Stomach (tissue), 9 donors: ENCODE data around the gene STX18. TPM values are rescaled to one million over a fixed set of nuclear protein-coding genes. Genes with fewer than 3 reads are reported as not detected.

ENCODE experiments used
- DNase-seq, 2 donors: peaks; one replicate each; pipeline versions ENCODE4 v3.0.0 to v3.0.0-alpha.2; 2013 to 2019
- H3K27ac ChIP-seq, 5 donors: fragments of 200-600 bp in 4 of 5; sonication (generic) in 4 of 5; one replicate each; pipeline ENCODE4 v1.5.1; 2013 to 2019; ENCODE audit warnings: mild to moderate bottlenecking in 1 of 5, moderate library complexity in 1 of 5
- H3K27me3 ChIP-seq, 3 donors: fragments of 200-600 bp; sonication (generic); one replicate each; pipeline ENCODE4 v1.5.1; 2017 to 2019; ENCODE audit warnings: mixed run types in 1 of 3
- H3K36me3 ChIP-seq, 4 donors: fragments of 200-600 bp; sonication (generic); 1 replicate in 3 of 4; 2 replicates in 1 of 4; pipeline ENCODE4 v1.5.1; 2016 to 2019
- H3K4me1 ChIP-seq, 4 donors: fragments of 200-600 bp; sonication (generic); one replicate each; pipeline ENCODE4 v1.5.1; 2016 to 2019
- H3K4me3 ChIP-seq, 4 donors: fragments of 200-600 bp; sonication (generic) in 3 of 4; one replicate each; pipeline ENCODE4 v1.5.1; 2016 to 2019; ENCODE audit warnings: mild to moderate bottlenecking in 1 of 4
- H3K9me3 ChIP-seq, 4 donors: fragments of 200-600 bp; sonication (generic); one replicate each; pipeline ENCODE4 v1.5.1; 2016 to 2019
- EP300 ChIP-seq: sonication (generic); formaldehyde crosslinking; IDR thresholded peaks from one replicate; pipeline ENCODE4 v1.6.1; 2017; ENCODE audit warnings: antibody characterized with exemption
- POLR2A ChIP-seq, 4 donors: fragments of 450-650 bp; IDR thresholded peaks; one replicate each; pipeline ENCODE4 v1.6.1; 2016; ENCODE audit warnings: antibody characterized with exemption in 4 of 4, control low read depth in 2 of 4, mild to moderate bottlenecking in 1 of 4, moderate library complexity in 1 of 4
- POLR2AphosphoS5 ChIP-seq, 3 donors: sonication (generic); formaldehyde crosslinking; IDR thresholded peaks; one replicate each; pipeline ENCODE4 v1.6.1; 2016; ENCODE audit warnings: antibody characterized with exemption in 3 of 3
- WGBS, 5 donors: extraction: QIAGEN DNeasy Blood & Tissue Kit in 3 of 5; methylation state at CpG; one replicate each; pipeline versions ENCODE4 v1.1.5 to v1.1.7; 2013 to 2018; 5-methylcytosine and 5-hydroxymethylcytosine counted together
- intact Hi-C: fragments of 100-400 bp; cut with DNase I; formaldehyde crosslinking; loops from one replicate; pipeline ENCODE4 v1.15.1; 2023; ENCODE audit warnings: low total_unique reads
- polyA plus RNA-seq, 3 donors: library from polyadenylated mRNA; stranded (reverse); fragments of 200-250 nt; gene quantifications; one replicate each; pipeline ENCODE4 v1.2.3, GENCODE V29; 2013
- total RNA-seq, 5 donors: library from RNA; depleted of rRNA; stranded (reverse); fragments of >200 nt; gene quantifications; one replicate each; pipeline versions ENCODE4 v1.1.0 to v1.2.3, GENCODE V29; 2014 to 2016
- TF ChIP-seq, protein P1 (sequence below), 7 experiments: fragments of 450-650 bp in 4 of 7; fragments of 200-600 bp in 3 of 7; sonication (generic) in 3 of 7; IDR thresholded peaks; one replicate each; pipeline ENCODE4 v1.5.1; 2016 to 2019; ENCODE audit warnings: antibody characterized with exemption in 7 of 7, control low read depth in 2 of 7, mild to moderate bottlenecking in 1 of 7
- donor health status: healthy with polysubstance abuse.
- donor health status: Bipolar disorder and iron deficiency.
- donor health status: healthy.

STX18 gene
- total and polyA plus RNA-seq, 8 donors, result 17.1 to 91.6 (median 26.3) TPM

DNA sequence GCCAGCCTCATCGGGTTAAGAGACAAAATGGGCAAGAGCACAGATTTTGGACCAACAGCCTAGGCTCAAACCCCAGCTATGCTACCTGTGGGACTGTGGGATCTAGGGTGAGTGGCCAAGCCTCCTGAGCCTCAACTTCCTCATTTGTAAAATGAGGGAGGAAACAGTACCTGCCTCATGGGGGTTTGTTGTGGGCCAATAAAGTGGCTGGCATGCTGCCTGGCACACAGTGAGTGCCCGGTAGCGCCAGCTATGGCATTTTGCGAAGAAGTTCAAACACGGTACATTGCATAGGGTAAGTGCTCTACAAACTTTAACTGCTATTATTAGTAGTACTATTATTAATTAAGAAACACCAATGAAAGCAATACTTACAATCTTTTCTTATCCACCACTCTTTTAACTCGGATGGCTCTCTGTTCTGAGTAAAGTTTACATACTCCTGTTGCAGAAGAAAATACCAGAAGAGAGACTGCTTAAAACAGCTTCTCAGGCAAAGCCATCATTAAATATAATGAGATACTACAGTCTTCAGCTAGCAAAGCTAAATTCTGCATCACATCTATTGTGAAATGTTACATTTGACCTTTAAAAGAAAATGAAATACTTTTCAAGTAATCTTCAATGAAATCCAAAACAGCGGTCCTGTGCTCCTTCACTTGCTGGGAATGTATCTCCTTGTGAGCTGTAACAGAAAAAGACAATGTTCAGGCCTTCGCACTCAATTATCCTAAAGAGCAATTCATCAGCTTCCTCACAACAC lies 84.9 kb downstream of the STX18 start:
- Histone ChIP-seq H3K4me3 (no peak overlapping the region), H3K36me3 (peaks cover 40 to 79% (median 77%) of the 10 kb centered on the region in 4 donors), H3K27me3 (no peaks in the 10 kb centered on the region), H3K9me3 (no peaks in the 10 kb centered on the region), H3K27ac (no peak overlapping the region), H3K4me1 (peaks cover 0 to 9% (median 3%) of the 10 kb centered on the region in 4 donors)
- TF ChIP-seq POLR2AphosphoS5 (IDR thresholded peaks at IDR 0.05), result no peak
- no peak for TF ChIP-seq EP300
- TF ChIP-seq POLR2A (IDR thresholded peaks at IDR 0.05), result no peak
- TF ChIP-seq, protein P1, sequence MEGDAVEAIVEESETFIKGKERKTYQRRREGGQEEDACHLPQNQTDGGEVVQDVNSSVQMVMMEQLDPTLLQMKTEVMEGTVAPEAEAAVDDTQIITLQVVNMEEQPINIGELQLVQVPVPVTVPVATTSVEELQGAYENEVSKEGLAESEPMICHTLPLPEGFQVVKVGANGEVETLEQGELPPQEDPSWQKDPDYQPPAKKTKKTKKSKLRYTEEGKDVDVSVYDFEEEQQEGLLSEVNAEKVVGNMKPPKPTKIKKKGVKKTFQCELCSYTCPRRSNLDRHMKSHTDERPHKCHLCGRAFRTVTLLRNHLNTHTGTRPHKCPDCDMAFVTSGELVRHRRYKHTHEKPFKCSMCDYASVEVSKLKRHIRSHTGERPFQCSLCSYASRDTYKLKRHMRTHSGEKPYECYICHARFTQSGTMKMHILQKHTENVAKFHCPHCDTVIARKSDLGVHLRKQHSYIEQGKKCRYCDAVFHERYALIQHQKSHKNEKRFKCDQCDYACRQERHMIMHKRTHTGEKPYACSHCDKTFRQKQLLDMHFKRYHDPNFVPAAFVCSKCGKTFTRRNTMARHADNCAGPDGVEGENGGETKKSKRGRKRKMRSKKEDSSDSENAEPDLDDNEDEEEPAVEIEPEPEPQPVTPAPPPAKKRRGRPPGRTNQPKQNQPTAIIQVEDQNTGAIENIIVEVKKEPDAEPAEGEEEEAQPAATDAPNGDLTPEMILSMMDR (IDR thresholded peaks at IDR 0.05), result no peak
- DNase-seq, result no peak
- 91 to 97% (median 95%) methylated on average over 8 of the region's 8 CpGs for WGBS, 5 donors
- intact Hi-C loops, result no loop called here

DNA sequence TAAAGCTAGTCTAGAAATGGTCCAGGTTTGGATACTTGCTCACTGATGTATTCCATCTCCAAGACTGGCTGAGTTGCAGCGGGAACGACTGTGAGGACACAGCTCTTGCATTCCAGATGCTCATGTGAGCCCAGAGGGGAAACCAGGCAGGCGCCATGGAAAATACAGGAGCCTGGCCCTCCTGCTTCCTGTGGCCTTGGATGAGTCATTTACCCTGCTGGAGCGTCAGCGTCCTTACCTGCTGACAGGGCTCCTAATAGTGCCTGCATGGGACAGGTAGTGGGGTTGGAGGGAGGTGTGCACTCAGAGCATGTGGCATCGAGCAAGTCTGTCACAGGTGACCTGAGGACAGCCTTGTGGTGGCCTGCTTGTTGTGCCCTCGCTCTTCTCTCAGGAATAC lies 85.5 kb downstream of the STX18 start:
- intact Hi-C loops, result no loop called here
- WGBS, 5 donors, result 90 to 95% (median 94%) methylated on average over 5 to 7 of the region's 7 CpGs
- H3K36me3 ChIP-seq, result peaks cover 40 to 86% (median 84%) of the 10 kb centered on the region in 4 donors
- H3K4me1 ChIP-seq, result peaks cover 0 to 3% (median under 1%) of the 10 kb centered on the region in 4 donors
- no peak for DNase-seq
- no peak overlapping the region for H3K4me3 ChIP-seq
- no peaks in the 10 kb centered on the region for H3K9me3 ChIP-seq
- no peak overlapping the region for H3K27ac ChIP-seq
- TF ChIP-seq POLR2AphosphoS5 (IDR thresholded peaks at IDR 0.05) (no peak), POLR2A (IDR thresholded peaks at IDR 0.05) (no peak), EP300 (no peak)
- TF ChIP-seq, protein P1 (IDR thresholded peaks at IDR 0.05), result no peak
- no peaks in the 10 kb centered on the region for H3K27me3 ChIP-seq

DNA sequence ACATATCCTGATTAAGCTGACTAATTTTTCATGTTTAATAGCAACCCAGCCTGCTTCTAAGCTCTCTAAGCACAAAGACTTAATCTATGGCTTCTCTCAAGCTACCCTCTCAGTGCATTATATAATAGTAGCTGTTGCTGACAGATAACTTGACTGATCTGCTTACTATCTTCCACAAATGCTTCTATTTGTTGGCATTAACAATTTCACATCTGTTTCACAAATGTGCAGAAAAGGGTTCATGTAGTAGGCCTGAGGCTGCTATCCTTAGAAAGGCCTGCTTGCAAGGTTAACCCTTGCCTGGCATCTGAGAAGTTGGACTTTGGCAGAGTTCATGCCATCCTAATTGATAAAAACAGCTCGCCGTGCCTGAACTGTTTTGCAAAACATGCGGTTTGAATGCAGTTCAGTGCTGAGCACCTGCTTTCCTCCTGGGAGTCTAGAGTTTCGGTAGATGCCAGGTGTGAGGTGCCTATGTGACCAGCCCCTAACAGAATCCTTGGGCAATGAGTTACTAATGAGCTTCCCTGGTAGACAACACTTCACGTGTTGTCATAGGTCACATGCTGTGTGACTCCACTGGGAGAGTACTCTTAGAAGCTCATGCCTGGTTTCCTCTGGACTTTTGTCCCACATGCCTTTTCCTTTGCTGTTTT lies 86.5 kb downstream of the STX18 start:
- Histone ChIP-seq H3K4me3 (no peak overlapping the region), H3K9me3 (no peaks in the 10 kb centered on the region), H3K4me1 (no peaks in the 10 kb centered on the region), H3K27me3 (no peaks in the 10 kb centered on the region), H3K27ac (no peak overlapping the region), H3K36me3 (peaks cover 40 to 93% (median 93%) of the 10 kb centered on the region in 4 donors)
- TF ChIP-seq POLR2A (IDR thresholded peaks at IDR 0.05) (no peak), POLR2AphosphoS5 (IDR thresholded peaks at IDR 0.05) (no peak), EP300 (no peak)
- TF ChIP-seq, protein P1 (IDR thresholded peaks at IDR 0.05), result no peak
- intact Hi-C loops, result no loop called here
- DNase-seq, result no peak
- 84 to 93% (median 91%) methylated on average over 5 of the region's 5 CpGs for WGBS, 5 donors

DNA sequence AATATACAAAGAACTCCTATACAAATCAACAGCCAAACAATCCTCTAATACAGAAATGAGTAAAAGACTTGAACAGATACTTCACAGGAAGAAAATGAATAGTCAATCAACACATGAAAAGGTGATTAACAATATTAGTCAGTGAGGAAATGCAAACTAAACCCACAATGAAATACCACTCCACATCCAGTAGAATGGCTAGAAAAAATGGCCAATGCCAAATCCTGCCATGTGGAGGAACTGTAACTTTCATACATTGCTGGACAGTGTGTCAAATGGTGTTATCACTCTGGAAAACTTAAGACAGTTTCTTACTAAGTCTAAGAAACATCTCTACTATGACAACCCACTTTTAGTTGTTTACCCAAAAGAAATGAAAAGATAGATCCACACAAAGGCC lies 95.4 kb downstream of the STX18 start:
- Histone ChIP-seq H3K9me3 (no peaks in the 10 kb centered on the region), H3K4me1 (no peaks in the 10 kb centered on the region), H3K27me3 (no peaks in the 10 kb centered on the region), H3K4me3 (no peak overlapping the region), H3K36me3 (peaks cover 0 to 33% (median 19%) of the 10 kb centered on the region in 4 donors), H3K27ac (no peak overlapping the region)
- intact Hi-C loops, result no loop called here
- TF ChIP-seq POLR2AphosphoS5 (IDR thresholded peaks at IDR 0.05), result no peak
- TF ChIP-seq POLR2A (IDR thresholded peaks at IDR 0.05), result no peak
- TF ChIP-seq, protein P1 (IDR thresholded peaks at IDR 0.05), result no peak
- TF ChIP-seq EP300, result no peak
- DNase-seq, result no peak
